Astrocyte (in vitro differentiated cells and primary cell): Measurements from ENCODE around the gene RHOJ. TPM values are rescaled to one million over a fixed set of nuclear protein-coding genes. Genes with fewer than 3 reads are reported as not detected.

Experiments
- DNase-seq: peaks from one replicate; pipeline ENCODE4 v3.0.0-alpha.2; 2010; ENCODE audit warnings: low read depth
- FAIRE-seq: peaks from 2 replicates; lab custom pipeline; 2011; peaks lifted over from hg19 to GRCh38; lab: Jason Lieb, UNC
- H2AFZ ChIP-seq: 2 replicates; pipeline ENCODE4 v1.6.0; 2012; ENCODE audit warnings: low read depth, low read length, inconsistent platforms
- H3K27ac ChIP-seq: 2 replicates; pipeline ENCODE4 v1.5.1; 2011; ENCODE audit warnings: low read depth, low read length, inconsistent platforms
- H3K27me3 ChIP-seq: 2 replicates; pipeline ENCODE4 v1.6.0; 2011; ENCODE audit warnings: low read length, inconsistent platforms; ENCODE audit not compliant: insufficient read depth
- H3K36me3 ChIP-seq: 2 replicates; pipeline ENCODE4 v1.5.1; 2011; ENCODE audit warnings: low read length, inconsistent platforms; ENCODE audit not compliant: insufficient read depth
- H3K4me1 ChIP-seq: 2 replicates; pipeline ENCODE4 v1.5.1; 2011; ENCODE audit warnings: low read length, inconsistent platforms; ENCODE audit not compliant: insufficient read depth
- H3K4me2 ChIP-seq: 2 replicates; pipeline ENCODE4 v1.6.0; 2012; ENCODE audit warnings: low read length, inconsistent platforms
- H3K4me3 ChIP-seq: 2 replicates; pipeline ENCODE4 v1.5.1; 2011; ENCODE audit warnings: low read depth, mild to moderate bottlenecking, low read length, inconsistent platforms; ENCODE audit not compliant: insufficient read depth
- H3K79me2 ChIP-seq: 2 replicates; pipeline ENCODE4 v1.6.0; 2012; ENCODE audit warnings: mild to moderate bottlenecking, low read length, inconsistent platforms; ENCODE audit not compliant: insufficient read depth
- H3K9ac ChIP-seq: 2 replicates; pipeline ENCODE4 v1.6.0; 2012; ENCODE audit warnings: mild to moderate bottlenecking, low read length, inconsistent platforms
- H3K9me3 ChIP-seq: 2 replicates; pipeline ENCODE4 v1.5.1; 2012; ENCODE audit warnings: low read depth, mild to moderate bottlenecking, low read length, inconsistent platforms; ENCODE audit not compliant: insufficient read depth
- H4K20me1 ChIP-seq: 2 replicates; pipeline ENCODE4 v1.6.0; 2012; ENCODE audit warnings: low read length, inconsistent platforms; ENCODE audit not compliant: insufficient read depth
- H3K27ac Mint-ChIP-seq: one replicate; pipeline ENCODE4 v1.8.0; 2021; ENCODE audit warnings: mild to moderate bottlenecking, mixed read lengths; ENCODE audit not compliant: unreplicated experiment
- H3K27me3 Mint-ChIP-seq: one replicate; pipeline ENCODE4 v1.8.0; 2021; ENCODE audit warnings: low read depth, mixed read lengths; ENCODE audit not compliant: unreplicated experiment
- H3K36me3 Mint-ChIP-seq: one replicate; pipeline ENCODE4 v1.8.0; 2021; ENCODE audit warnings: low read depth, mixed read lengths; ENCODE audit not compliant: unreplicated experiment
- H3K4me1 Mint-ChIP-seq: one replicate; pipeline ENCODE4 v1.8.0; 2021; ENCODE audit warnings: low read depth, mixed read lengths; ENCODE audit not compliant: unreplicated experiment
- H3K4me3 Mint-ChIP-seq: one replicate; pipeline ENCODE4 v1.8.0; 2021; ENCODE audit warnings: mild to moderate bottlenecking, moderate library complexity, mixed read lengths; ENCODE audit not compliant: unreplicated experiment
- H3K9me3 Mint-ChIP-seq: one replicate; pipeline ENCODE4 v1.8.0; 2021; ENCODE audit warnings: mild to moderate bottlenecking, mixed read lengths; ENCODE audit not compliant: unreplicated experiment
- EZH2 ChIP-seq: IDR thresholded peaks from 2 replicates; pipeline ENCODE4 v1.6.1; 2012; ENCODE audit warnings: mild to moderate bottlenecking, low read length, inconsistent platforms; ENCODE audit not compliant: insufficient read depth
- total RNA-seq: library from RNA; stranded (reverse); gene quantifications from 2 replicates; pipeline ENCODE4 v1.2.1, GENCODE V29; 2021
- TF ChIP-seq, protein P1 (sequence below): IDR thresholded peaks from 2 replicates; pipeline ENCODE4 v1.5.1; 2011; ENCODE audit warnings: low read depth, mild to moderate bottlenecking, inconsistent platforms, low read length, moderate library complexity; ENCODE audit not compliant: insufficient read depth

The RHOJ gene
- total RNA-seq, 1 donor from 2014 or later: 29.6 TPM

DNA sequence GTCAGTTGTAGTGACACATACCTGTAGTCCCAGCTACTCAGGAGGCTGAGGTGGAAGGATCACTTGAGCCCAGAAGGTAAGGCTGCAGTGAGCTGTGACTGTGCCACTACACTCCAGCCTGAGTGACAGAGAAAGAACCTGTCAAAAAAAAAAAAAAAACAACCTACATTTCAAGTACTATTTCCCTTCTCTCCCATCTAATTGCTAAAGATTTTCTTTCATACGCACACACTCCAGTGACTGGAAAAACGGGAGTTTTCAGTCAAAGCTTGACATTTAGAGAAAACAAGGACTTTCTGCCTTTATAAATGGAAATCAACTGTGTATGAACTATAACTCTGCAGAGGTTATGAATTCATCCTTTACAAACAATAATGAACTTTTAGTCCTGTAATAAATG, 88.6 kb downstream of the RHOJ start:
- no peaks in the 10 kb centered on the region for H3K9me3 ChIP-seq
- no peaks in the 10 kb centered on the region for H4K20me1 ChIP-seq
- H3K4me2 ChIP-seq: no peak overlapping the region
- Mint-ChIP-seq H3K9me3 (no peaks in the 10 kb centered on the region), H3K36me3 (peaks cover 4% of the 10 kb centered on the region), H3K4me1 (peaks cover 16% of the 10 kb centered on the region), H3K27me3 (no peaks in the 10 kb centered on the region), H3K4me3 (no peak overlapping the region), H3K27ac (no peak overlapping the region)
- FAIRE-seq: no peak
- DNase-seq: no peak
- H3K79me2 ChIP-seq: no peaks in the 10 kb centered on the region
- no peaks in the 10 kb centered on the region for H3K27me3 ChIP-seq
- no peak overlapping the region for H3K27ac ChIP-seq
- no peaks in the 10 kb centered on the region for H3K4me1 ChIP-seq
- peaks cover 42% of the 10 kb centered on the region for H3K36me3 ChIP-seq
- H3K9ac ChIP-seq: no peak overlapping the region
- TF ChIP-seq, protein P1, sequence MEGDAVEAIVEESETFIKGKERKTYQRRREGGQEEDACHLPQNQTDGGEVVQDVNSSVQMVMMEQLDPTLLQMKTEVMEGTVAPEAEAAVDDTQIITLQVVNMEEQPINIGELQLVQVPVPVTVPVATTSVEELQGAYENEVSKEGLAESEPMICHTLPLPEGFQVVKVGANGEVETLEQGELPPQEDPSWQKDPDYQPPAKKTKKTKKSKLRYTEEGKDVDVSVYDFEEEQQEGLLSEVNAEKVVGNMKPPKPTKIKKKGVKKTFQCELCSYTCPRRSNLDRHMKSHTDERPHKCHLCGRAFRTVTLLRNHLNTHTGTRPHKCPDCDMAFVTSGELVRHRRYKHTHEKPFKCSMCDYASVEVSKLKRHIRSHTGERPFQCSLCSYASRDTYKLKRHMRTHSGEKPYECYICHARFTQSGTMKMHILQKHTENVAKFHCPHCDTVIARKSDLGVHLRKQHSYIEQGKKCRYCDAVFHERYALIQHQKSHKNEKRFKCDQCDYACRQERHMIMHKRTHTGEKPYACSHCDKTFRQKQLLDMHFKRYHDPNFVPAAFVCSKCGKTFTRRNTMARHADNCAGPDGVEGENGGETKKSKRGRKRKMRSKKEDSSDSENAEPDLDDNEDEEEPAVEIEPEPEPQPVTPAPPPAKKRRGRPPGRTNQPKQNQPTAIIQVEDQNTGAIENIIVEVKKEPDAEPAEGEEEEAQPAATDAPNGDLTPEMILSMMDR: no peak
- no peak for TF ChIP-seq EZH2
- no peak overlapping the region for H3K4me3 ChIP-seq
- H2AFZ ChIP-seq: no peak overlapping the region

DNA sequence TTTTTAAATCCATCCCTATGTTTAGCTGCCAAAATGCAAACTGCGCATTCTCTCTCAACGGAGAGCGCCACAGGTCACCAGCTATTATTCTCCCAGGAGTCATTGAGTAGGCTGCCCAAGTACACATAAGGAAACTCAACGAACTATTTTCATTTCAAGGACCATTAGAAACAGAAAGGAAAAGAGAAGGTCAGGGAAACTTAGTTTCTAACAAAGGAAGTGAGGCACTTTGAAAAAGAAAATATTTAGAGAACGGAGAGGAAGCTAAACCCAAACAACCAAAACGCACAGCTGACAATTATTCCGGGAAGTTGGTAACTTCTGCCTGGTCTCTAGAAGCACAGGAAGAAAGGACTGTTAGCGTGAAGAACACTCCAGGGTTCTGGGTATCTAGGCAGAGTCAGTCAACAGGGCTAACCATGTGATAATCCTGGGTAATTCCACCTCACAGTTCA, 91.0 kb downstream of the RHOJ start:
- FAIRE-seq (no peak), DNase-seq (no peak)
- Histone ChIP-seq H3K4me2 (no peak overlapping the region), H4K20me1 (no peaks in the 10 kb centered on the region), H3K27ac (no peak overlapping the region), H3K79me2 (no peaks in the 10 kb centered on the region), H3K4me3 (no peak overlapping the region), H2AFZ (no peak overlapping the region), H3K9me3 (no peaks in the 10 kb centered on the region), H3K36me3 (peaks cover 28% of the 10 kb centered on the region), H3K4me1 (no peaks in the 10 kb centered on the region), H3K9ac (no peak overlapping the region), H3K27me3 (no peaks in the 10 kb centered on the region)
- Mint-ChIP-seq H3K27me3 (no peaks in the 10 kb centered on the region), H3K36me3 (peaks cover 4% of the 10 kb centered on the region), H3K4me3 (no peak overlapping the region), H3K4me1 (peaks cover 16% of the 10 kb centered on the region), H3K27ac (no peak overlapping the region), H3K9me3 (no peaks in the 10 kb centered on the region)
- TF ChIP-seq, protein P1: no peak
- no peak for TF ChIP-seq EZH2

DNA sequence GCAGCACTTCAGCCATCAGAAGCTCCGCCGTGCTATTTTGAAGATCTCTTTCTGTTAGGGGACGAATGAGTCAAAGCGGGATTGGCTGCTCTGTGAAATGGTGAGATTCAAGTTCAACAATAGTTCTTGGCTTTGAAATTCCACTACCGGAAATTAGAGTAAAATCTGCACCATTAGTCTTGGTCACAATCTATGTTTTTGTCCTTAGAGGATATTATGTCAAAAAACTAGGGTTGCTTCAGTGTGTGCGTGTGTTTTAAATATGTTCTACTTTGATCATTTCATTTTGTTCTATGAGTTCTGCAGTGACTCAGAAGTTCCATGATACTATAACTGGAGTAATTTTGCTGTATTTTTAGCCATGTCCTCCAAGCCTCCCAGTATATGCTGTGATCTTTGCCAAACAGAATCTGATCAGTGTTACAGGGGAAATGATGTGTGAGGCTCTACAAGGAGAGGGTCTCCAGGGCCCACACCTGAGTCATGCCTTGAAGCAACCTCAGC, 91.9 kb downstream of the RHOJ start:
- no peak overlapping the region for H3K4me3 Mint-ChIP-seq
- Histone ChIP-seq H3K36me3 (peaks cover 26% of the 10 kb centered on the region), H3K9ac (no peak overlapping the region), H3K4me1 (no peaks in the 10 kb centered on the region), H3K79me2 (no peaks in the 10 kb centered on the region), H4K20me1 (no peaks in the 10 kb centered on the region), H3K9me3 (no peaks in the 10 kb centered on the region), H2AFZ (no peak overlapping the region), H3K4me2 (no peak overlapping the region), H3K27ac (no peak overlapping the region), H3K27me3 (no peaks in the 10 kb centered on the region), H3K4me3 (no peak overlapping the region)
- peaks cover 11% of the 10 kb centered on the region for H3K4me1 Mint-ChIP-seq
- DNase-seq (no peak), FAIRE-seq (no peak)
- no peaks in the 10 kb centered on the region for H3K27me3 Mint-ChIP-seq
- H3K27ac Mint-ChIP-seq: peak overlapping the region; percentile 19
- H3K9me3 Mint-ChIP-seq: no peaks in the 10 kb centered on the region
- TF ChIP-seq EZH2: no peak
- TF ChIP-seq, protein P1: no peak
- H3K36me3 Mint-ChIP-seq: peaks cover 4% of the 10 kb centered on the region
